WTC11 (cell line): ENCODE data around the gene PHLDB3.

Experiments
- CREM ChIP-seq: sonication (generic); formaldehyde crosslinking; IDR thresholded peaks from 2 replicates; pipeline ENCODE4 v1.8.1; 2022; ENCODE audit warnings: mild to moderate bottlenecking, missing genetic modification reagents, moderate library complexity
- CTCF ChIP-seq: fragments of 200-600 bp; IDR thresholded peaks from 2 replicates; pipeline ENCODE4 v1.8.0; 2022; ENCODE audit warnings: antibody characterized with exemption
- ETV6 ChIP-seq: sonication (generic); formaldehyde crosslinking; IDR thresholded peaks from 2 replicates; pipeline ENCODE4 v1.8.1; 2022; ENCODE audit warnings: mild to moderate bottlenecking, missing genetic modification reagents
- SOX15 ChIP-seq: fragments of 250-450 bp; sonication (Bioruptor Pico); IDR thresholded peaks from 2 replicates; pipeline ENCODE4 v1.9.0; 2021; ENCODE audit warnings: mild to moderate bottlenecking
- TCF7 ChIP-seq: sonication (generic); formaldehyde crosslinking; IDR thresholded peaks from 2 replicates; pipeline ENCODE4 v1.8.0; 2022; ENCODE audit warnings: mild to moderate bottlenecking, low read depth, missing genetic modification reagents, moderate library complexity
- USF2 ChIP-seq: sonication (generic); formaldehyde crosslinking; IDR thresholded peaks from 2 replicates; pipeline ENCODE4 v1.8.1; 2023; ENCODE audit warnings: mild to moderate bottlenecking, missing genetic modification reagents, moderate library complexity
- ZSCAN18 ChIP-seq: fragments of 250-450 bp; sonication (Bioruptor Pico); IDR thresholded peaks from 2 replicates; pipeline ENCODE4 v2.1.2; 2022; ENCODE audit warnings: mild to moderate bottlenecking, moderate library complexity
- TF ChIP-seq, protein P1 (sequence below): sonication (generic); formaldehyde crosslinking; IDR thresholded peaks from 2 replicates; pipeline ENCODE4 v1.8.0; 2022; ENCODE audit warnings: mild to moderate bottlenecking, missing genetic modification reagents
- TF ChIP-seq, protein P2 (sequence below): sonication (generic); formaldehyde crosslinking; IDR thresholded peaks from 2 replicates; pipeline ENCODE4 v1.8.1; 2023; ENCODE audit warnings: mild to moderate bottlenecking, moderate library complexity, missing genetic modification reagents

DNA sequence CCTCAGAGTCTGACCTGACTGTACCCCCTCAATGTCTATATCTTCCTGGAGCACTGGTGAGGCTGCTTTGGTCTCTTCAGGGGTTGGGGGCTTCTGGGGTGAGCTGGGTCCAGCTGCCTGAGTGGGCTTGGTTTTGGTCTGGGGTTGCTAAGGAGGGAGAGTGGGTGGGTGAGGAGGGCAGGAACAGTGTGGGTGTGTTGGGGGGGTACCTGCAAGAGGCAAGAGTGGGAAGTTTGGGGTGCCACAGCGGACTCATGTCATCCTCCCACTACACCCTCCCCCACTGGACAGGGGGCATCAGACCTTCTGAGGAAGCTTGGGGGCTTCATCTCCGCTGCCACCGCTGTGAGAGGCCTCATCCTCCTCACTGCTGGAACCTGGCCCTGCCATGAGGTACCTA, 42.0 kb upstream of the PHLDB3 start:
- no peak for TF ChIP-seq CTCF
- no peak for TF ChIP-seq ZSCAN18 (CRISPR knock-in tag)
- TF ChIP-seq, protein P1, sequence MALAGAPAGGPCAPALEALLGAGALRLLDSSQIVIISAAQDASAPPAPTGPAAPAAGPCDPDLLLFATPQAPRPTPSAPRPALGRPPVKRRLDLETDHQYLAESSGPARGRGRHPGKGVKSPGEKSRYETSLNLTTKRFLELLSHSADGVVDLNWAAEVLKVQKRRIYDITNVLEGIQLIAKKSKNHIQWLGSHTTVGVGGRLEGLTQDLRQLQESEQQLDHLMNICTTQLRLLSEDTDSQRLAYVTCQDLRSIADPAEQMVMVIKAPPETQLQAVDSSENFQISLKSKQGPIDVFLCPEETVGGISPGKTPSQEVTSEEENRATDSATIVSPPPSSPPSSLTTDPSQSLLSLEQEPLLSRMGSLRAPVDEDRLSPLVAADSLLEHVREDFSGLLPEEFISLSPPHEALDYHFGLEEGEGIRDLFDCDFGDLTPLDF, result no peak
- TF ChIP-seq TCF7, result no peak
- TF ChIP-seq, protein P2, sequence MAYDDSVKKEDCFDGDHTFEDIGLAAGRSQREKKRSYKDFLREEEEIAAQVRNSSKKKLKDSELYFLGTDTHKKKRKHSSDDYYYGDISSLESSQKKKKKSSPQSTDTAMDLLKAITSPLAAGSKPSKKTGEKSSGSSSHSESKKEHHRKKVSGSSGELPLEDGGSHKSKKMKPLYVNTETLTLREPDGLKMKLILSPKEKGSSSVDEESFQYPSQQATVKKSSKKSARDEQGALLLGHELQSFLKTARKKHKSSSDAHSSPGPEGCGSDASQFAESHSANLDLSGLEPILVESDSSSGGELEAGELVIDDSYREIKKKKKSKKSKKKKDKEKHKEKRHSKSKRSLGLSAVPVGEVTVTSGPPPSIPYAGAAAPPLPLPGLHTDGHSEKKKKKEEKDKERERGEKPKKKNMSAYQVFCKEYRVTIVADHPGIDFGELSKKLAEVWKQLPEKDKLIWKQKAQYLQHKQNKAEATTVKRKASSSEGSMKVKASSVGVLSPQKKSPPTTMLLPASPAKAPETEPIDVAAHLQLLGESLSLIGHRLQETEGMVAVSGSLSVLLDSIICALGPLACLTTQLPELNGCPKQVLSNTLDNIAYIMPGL (CRISPR knock-in tag), result no peak
- TF ChIP-seq CREM (CRISPR knock-in tag), result no peak
- TF ChIP-seq USF2 (CRISPR knock-in tag), result no peak
- no peak for TF ChIP-seq SOX15 (CRISPR knock-in tag)
- TF ChIP-seq ETV6 (CRISPR knock-in tag), result no peak
